ENCODE data around the gene PIH1D1.
A peak's percentile ranks its signal among the peaks of the same experiment; 100 is the strongest.

Gene PIH1D1

GRCh38 chr19:49430678-49431329 lies 20.8 kb downstream of the PIH1D1 start (continued):
- TF ChIP-seq, protein P1, sequence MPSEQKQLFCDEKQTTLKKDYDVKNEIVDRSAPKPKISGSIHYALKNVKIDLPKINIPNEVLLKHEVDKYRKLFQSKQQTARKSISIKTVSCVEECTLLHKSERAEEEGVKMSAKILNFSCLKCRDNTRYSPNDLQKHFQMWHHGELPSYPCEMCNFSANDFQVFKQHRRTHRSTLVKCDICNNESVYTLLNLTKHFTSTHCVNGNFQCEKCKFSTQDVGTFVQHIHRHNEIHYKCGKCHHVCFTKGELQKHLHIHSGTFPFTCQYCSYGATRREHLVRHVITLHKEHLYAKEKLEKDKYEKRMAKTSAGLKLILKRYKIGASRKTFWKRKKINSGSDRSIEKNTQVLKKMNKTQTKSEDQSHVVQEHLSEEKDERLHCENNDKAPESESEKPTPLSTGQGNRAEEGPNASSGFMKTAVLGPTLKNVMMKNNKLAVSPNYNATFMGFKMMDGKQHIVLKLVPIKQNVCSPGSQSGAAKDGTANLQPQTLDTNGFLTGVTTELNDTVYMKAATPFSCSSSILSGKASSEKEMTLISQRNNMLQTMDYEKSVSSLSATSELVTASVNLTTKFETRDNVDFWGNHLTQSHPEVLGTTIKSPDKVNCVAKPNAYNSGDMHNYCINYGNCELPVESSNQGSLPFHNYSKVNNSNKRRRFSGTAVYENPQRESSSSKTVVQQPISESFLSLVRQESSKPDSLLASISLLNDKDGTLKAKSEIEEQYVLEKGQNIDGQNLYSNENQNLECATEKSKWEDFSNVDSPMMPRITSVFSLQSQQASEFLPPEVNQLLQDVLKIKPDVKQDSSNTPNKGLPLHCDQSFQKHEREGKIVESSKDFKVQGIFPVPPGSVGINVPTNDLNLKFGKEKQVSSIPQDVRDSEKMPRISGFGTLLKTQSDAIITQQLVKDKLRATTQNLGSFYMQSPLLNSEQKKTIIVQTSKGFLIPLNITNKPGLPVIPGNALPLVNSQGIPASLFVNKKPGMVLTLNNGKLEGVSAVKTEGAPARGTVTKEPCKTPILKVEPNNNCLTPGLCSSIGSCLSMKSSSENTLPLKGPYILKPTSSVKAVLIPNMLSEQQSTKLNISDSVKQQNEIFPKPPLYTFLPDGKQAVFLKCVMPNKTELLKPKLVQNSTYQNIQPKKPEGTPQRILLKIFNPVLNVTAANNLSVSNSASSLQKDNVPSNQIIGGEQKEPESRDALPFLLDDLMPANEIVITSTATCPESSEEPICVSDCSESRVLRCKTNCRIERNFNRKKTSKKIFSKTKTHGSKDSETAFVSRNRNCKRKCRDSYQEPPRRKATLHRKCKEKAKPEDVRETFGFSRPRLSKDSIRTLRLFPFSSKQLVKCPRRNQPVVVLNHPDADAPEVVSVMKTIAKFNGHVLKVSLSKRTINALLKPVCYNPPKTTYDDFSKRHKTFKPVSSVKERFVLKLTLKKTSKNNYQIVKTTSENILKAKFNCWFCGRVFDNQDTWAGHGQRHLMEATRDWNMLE (tag by site-specific recombination; conservative IDR thresholded peaks at IDR 0.05; ENCODE audit: low read depth), result no peak
- TF ChIP-seq ZNF274 (IDR thresholded peaks at IDR 0.05; ENCODE audit: low read length), result no peak
- no peak for TF ChIP-seq ZNF274 (tag by site-specific recombination; IDR thresholded peaks at IDR 0.05; ENCODE audit: borderline replicate concordance)
- TF ChIP-seq ZNF292 (tag by site-specific recombination; IDR thresholded peaks at IDR 0.05; ENCODE audit: borderline replicate concordance, low read depth), result no peak
- peak; percentile 13; the same call in 1 of the 2 replicates for TF ChIP-seq GLIS1 (tag by site-specific recombination; IDR thresholded peaks at IDR 0.05)
- TF ChIP-seq HIC1 (tag by site-specific recombination; IDR thresholded peaks at IDR 0.05), result peak; percentile 72; the same call in 1 of the 2 replicates
- no peak for TF ChIP-seq GLI2 (tag by site-specific recombination; IDR thresholded peaks at IDR 0.05; ENCODE audit: borderline replicate concordance, low read depth)
- no peak for TF ChIP-seq ZNF791 (tag by site-specific recombination; IDR thresholded peaks at IDR 0.05)
- no peak for TF ChIP-seq ZNF239 (tag by site-specific recombination; IDR thresholded peaks at IDR 0.05)
- no peak for TF ChIP-seq ZNF776 (tag by site-specific recombination; IDR thresholded peaks at IDR 0.05; ENCODE audit: borderline replicate concordance)

DNA sequence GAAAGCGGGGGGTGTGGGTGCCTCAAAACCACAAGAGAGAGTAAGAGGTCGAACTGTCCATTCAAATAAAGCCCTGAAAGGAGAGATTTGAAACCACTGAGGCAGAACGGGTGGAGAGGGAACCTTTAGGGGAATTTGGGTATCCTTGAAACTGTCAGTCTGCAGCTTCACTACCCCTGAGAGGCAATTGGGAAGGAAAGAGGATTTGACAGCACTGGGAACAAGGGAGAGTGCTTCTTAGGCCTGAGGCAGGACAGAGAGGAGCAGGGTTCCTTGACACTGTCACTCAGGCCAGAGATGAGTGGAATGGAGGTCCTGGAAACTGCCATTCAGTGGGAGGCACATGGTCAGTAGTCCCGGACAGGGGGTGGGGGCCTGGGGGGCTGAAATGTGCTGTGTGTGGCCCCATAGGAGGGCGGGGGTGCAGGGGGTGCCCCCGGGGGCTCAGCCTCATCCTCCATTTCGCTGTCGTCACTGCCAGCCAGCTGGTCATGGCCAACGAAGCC lies 21.4 kb downstream of the PIH1D1 start:
- H3K4me3 ChIP-seq (ENCODE audit: low read depth, low read length), result no peak overlapping the region
- ChIA-PET POLR2A (no interaction called here), CTCF (interaction anchor here (0.5 to 1.9 kb wide), 6 partner anchors 11 to 272 kb away, joined by 3 to 11 read pairs (median 5); partner anchors contain the start of gene SLC17A7)
- no peaks in the 10 kb centered on the region for H3K4me1 ChIP-seq (ENCODE audit: control insufficient read depth, insufficient read depth, low read length)
- no peaks in the 10 kb centered on the region for H3K36me3 ChIP-seq (ENCODE audit: control insufficient read depth in 2 of 2, insufficient read depth in 1 of 2, low read length in 2 of 2)
- no peak overlapping the region for H3K27ac ChIP-seq (ENCODE audit: extremely low read depth, low read depth, low read length)
- H3K9me3 ChIP-seq (ENCODE audit: control insufficient read depth, insufficient read depth, low read depth, low read length), result no peaks in the 10 kb centered on the region
- TF ChIP-seq ZNF692 (tag by site-specific recombination; IDR thresholded peaks at IDR 0.05), result no peak
- TF ChIP-seq ZNF585B (tag by site-specific recombination; IDR thresholded peaks at IDR 0.05), result peak; percentile 35; the same call in 1 of the 2 replicates
- TF ChIP-seq, protein P2, sequence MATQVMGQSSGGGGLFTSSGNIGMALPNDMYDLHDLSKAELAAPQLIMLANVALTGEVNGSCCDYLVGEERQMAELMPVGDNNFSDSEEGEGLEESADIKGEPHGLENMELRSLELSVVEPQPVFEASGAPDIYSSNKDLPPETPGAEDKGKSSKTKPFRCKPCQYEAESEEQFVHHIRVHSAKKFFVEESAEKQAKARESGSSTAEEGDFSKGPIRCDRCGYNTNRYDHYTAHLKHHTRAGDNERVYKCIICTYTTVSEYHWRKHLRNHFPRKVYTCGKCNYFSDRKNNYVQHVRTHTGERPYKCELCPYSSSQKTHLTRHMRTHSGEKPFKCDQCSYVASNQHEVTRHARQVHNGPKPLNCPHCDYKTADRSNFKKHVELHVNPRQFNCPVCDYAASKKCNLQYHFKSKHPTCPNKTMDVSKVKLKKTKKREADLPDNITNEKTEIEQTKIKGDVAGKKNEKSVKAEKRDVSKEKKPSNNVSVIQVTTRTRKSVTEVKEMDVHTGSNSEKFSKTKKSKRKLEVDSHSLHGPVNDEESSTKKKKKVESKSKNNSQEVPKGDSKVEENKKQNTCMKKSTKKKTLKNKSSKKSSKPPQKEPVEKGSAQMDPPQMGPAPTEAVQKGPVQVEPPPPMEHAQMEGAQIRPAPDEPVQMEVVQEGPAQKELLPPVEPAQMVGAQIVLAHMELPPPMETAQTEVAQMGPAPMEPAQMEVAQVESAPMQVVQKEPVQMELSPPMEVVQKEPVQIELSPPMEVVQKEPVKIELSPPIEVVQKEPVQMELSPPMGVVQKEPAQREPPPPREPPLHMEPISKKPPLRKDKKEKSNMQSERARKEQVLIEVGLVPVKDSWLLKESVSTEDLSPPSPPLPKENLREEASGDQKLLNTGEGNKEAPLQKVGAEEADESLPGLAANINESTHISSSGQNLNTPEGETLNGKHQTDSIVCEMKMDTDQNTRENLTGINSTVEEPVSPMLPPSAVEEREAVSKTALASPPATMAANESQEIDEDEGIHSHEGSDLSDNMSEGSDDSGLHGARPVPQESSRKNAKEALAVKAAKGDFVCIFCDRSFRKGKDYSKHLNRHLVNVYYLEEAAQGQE (tag by site-specific recombination; IDR thresholded peaks at IDR 0.05), result no peak
- no peak for TF ChIP-seq ZIC2 (tag by site-specific recombination; IDR thresholded peaks at IDR 0.05)
- TF ChIP-seq ZNF623 (tag by site-specific recombination; IDR thresholded peaks at IDR 0.05), result peak; percentile 41
- peak; percentile 21; the same call in 1 of the 2 replicates for TF ChIP-seq GLIS1 (tag by site-specific recombination; IDR thresholded peaks at IDR 0.05)
- TF ChIP-seq, protein P3, sequence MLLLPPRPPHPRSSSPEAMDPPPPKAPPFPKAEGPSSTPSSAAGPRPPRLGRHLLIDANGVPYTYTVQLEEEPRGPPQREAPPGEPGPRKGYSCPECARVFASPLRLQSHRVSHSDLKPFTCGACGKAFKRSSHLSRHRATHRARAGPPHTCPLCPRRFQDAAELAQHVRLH (tag by site-specific recombination; IDR thresholded peaks at IDR 0.05), result peak; percentile 24; the same call in 1 of the 2 replicates
- peak; percentile 76 for TF ChIP-seq PRDM1 (tag by site-specific recombination; IDR thresholded peaks at IDR 0.05)
- TF ChIP-seq GLIS2 (tag by site-specific recombination; IDR thresholded peaks at IDR 0.05), result 0 out of 2 replicates have a peak, but pooled peaks have one; percentile 12
- TF ChIP-seq, protein P4, sequence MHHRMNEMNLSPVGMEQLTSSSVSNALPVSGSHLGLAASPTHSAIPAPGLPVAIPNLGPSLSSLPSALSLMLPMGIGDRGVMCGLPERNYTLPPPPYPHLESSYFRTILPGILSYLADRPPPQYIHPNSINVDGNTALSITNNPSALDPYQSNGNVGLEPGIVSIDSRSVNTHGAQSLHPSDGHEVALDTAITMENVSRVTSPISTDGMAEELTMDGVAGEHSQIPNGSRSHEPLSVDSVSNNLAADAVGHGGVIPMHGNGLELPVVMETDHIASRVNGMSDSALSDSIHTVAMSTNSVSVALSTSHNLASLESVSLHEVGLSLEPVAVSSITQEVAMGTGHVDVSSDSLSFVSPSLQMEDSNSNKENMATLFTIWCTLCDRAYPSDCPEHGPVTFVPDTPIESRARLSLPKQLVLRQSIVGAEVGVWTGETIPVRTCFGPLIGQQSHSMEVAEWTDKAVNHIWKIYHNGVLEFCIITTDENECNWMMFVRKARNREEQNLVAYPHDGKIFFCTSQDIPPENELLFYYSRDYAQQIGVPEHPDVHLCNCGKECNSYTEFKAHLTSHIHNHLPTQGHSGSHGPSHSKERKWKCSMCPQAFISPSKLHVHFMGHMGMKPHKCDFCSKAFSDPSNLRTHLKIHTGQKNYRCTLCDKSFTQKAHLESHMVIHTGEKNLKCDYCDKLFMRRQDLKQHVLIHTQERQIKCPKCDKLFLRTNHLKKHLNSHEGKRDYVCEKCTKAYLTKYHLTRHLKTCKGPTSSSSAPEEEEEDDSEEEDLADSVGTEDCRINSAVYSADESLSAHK (tag by site-specific recombination; IDR thresholded peaks at IDR 0.05), result peak; percentile 100
